NB4 (cell line): ENCODE results near the gene TNFRSF25.

Experiments
- DNase-seq: peaks from one replicate; pipeline ENCODE4 v3.0.0; 2010; ENCODE audit warnings: low read depth
- H3K4me3 ChIP-seq: one replicate; pipeline ENCODE4 v1.5.1; 2011; ENCODE audit warnings: mild to moderate bottlenecking, low read depth, low read length, moderate library complexity
- CTCF ChIP-seq: IDR thresholded peaks from one replicate; pipeline ENCODE4 v1.5.1; 2012; ENCODE audit warnings: low read depth, low read length
- MAX ChIP-seq: IDR thresholded peaks from 2 replicates; pipeline ENCODE4 v1.6.1; 2011; ENCODE audit warnings: low read depth, low read length
- MYC ChIP-seq: IDR thresholded peaks from 2 replicates; pipeline ENCODE4 v1.6.1; 2011; ENCODE audit warnings: low read depth, low read length
- POLR2A ChIP-seq: IDR thresholded peaks from 2 replicates; pipeline ENCODE4 v1.6.1; 2011; ENCODE audit warnings: mild to moderate bottlenecking; ENCODE audit not compliant: insufficient read length; ENCODE audit errors: extremely low read depth

The TNFRSF25 gene

DNA sequence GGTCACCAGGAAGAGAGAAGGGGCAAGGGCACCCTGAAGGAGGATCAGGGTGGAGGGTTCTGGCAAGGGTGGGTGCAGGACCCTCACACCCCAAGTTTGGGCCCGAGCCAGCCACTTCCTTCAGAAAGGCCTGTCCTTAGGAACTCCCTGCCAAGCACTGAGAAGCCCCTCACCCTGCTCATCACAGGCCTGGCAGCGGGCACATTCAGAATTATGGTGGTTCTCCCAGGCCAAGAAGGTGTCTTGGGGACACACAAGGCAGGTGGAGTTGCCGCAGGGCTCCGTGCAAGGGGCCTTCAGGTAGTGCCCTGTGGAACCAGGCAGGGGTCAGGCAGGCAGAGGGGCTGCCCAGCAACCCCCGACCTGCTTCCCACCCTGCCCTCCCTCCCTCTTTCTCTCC lies 1.1 kb downstream of the TNFRSF25 start:
- TF ChIP-seq MYC (no peak), POLR2A (no peak)
- no peak for DNase-seq
- no peak overlapping the region for H3K4me3 ChIP-seq

GRCh38 chr1:6464514-6464836 lies 1.5 kb downstream of the TNFRSF25 start:
- DNase-seq: no peak
- no peak for TF ChIP-seq MYC
- TF ChIP-seq POLR2A: no peak
- no peak for TF ChIP-seq MAX
- TF ChIP-seq CTCF: no peak
- no peak overlapping the region for H3K4me3 ChIP-seq

DNA sequence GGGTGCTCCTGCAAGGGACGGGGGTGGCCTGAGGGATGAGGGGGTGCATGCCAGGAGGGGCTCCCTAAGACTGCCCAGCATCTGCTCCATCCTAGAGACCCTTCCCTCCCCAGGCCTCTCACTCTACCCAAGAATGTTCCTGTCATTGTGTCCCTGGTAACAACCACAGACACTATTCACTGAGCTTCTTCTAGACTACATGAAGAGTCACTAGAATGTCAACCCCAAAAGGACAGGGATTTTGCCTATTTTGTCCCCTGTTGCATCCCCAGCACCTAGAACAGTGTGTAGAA lies 2.9 kb downstream of the TNFRSF25 start:
- H3K4me3 ChIP-seq: no peak overlapping the region
- DNase-seq: no peak
- TF ChIP-seq MAX (no peak), CTCF (no peak), POLR2A (no peak), MYC (no peak)

DNA sequence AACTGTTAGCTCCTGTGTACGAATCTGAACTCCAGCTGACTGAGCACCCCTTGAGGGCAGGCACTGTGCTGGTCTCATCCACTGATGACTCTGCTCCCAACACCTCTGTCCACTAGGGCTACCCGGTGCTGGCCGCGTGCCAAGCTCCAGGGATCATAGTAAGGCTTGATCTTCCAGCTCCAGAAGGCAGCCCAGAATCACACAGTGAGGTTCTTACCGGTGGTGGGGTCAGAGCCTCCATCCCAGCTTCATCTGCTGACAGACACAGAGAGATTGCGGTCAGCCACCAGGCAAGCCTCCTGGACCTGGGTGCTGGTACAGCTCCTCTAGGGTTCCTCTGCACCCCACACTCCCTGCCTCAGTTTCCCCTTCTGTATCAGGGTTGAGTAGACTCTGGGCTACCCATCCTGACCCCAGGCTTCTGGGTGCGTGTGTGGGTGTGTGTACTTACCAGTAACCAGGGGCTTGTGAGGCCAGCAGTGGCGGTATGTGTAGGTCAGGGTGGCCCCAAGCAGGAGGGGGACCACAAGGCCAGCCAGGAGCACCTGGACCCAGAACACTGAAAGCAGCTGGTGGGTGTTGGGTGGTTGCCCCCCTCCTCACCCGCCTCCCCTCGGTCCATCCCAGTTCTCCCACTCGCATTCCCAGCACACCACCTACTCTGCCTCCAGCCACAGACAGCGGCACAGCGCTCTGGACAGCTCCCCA lies 3.4 kb downstream of the TNFRSF25 start:
- TF ChIP-seq MAX: no peak
- TF ChIP-seq CTCF: no peak
- no peak for TF ChIP-seq POLR2A
- TF ChIP-seq MYC: no peak
- no peak overlapping the region for H3K4me3 ChIP-seq
- no peak for DNase-seq

DNA sequence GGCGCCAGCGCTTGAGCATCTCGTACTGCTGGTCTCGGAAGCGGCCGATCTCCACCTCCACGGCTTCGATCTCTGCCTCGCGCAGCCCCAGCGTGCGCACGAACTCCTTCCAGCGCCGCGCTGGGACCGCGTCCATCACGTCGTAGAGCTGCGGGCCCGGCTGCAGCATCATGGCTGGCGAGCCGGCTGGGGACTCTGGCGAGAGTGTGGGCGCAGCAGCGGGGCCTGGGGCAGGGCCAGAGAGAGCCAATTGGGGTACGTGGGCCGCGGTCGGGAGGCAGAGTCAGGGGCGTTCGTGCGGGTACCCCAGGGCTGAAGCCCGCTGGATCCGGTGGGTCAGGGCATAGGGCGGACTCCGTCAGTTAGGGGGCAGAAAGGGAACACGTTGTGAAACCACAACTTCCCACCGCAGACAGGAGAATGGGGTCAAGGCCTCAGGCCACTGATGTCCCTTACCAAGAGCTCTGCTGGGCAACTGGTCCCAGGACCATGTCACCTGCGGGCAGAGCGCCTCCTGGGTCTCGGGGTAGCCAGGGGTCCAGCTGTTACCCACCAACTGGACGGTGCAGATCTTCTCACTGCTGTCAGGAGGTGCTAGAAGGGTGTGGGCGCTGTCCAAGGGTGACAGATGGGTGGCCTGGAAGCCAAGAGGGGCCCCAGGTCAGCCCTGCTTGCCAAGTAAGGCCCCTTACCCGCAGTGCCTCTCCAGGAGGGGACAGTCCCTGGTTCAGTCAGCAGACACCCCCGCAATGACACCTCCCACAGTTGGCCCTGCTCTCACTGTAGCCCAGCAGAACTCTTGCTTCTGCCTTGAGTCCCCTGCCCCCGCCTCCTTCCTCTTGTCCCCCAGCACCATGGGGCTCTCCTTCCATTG lies 4.2 kb downstream of the TNFRSF25 start:
- no peak overlapping the region for H3K4me3 ChIP-seq
- no peak for TF ChIP-seq POLR2A
- no peak for TF ChIP-seq MYC
- TF ChIP-seq MAX: no peak
- TF ChIP-seq CTCF: no peak
- DNase-seq: no peak

DNA sequence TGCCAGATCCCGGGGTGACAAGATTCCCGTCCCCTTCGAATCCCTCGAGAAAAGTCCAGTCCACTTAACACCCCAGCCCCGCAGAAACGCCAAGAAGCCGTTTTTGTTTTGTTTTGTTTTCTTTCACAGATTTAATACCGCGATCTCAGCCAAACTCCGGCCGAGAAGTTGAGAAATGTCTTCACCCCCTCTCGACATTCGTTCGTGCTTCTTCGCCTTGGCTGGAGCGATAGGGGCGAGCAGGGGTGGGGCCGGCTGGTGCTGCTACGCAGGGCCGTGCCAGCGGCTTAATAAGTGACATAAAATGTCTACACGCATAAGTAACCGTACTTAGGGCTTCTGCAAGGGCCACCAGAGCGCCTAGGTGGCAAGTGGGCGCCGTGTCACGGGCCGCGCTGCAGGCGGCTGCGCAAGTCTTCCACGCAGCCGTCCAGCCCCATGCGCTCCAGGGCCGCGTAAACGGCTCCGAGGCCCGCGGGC lies 4.9 kb downstream of the TNFRSF25 start:
- DNase-seq: no peak
- no peak overlapping the region for H3K4me3 ChIP-seq
- TF ChIP-seq MAX (no peak), MYC (no peak), POLR2A (no peak), CTCF (no peak)
